ENCODE measurements around the gene C4orf17.
"Not testable (repeated sequence)": the region's sequence is repeated elsewhere in the genome, so short reads cannot be mapped to it uniquely, and the experiment has no call there.

Gene C4orf17
- long read RNA-seq, donor 1, result 0 reads
- long read RNA-seq, donor 2, result 0 reads
- long read RNA-seq, donor 3, result 0 reads
- long read RNA-seq, donor 4, result 0 reads
- long read RNA-seq, donor 5, result 0 reads
- long read RNA-seq, donor 6, result 0 reads
- long read RNA-seq, donor 7, result 0 reads
- long read RNA-seq, donor 8, result 0 reads

- no peak for DNase-seq
These were observed at the start of gene C4orf17 for GRCh38 chr4:99510721-99511120. TSS of gene C4orf17 (plus strand) at chr4:99511021. CDS start at chr4:99513082, 2,061 bp downstream.

- no peak for DNase-seq
These were observed 49.0 kb upstream of the C4orf17 start for GRCh38 chr4:99461623-99462401.

- peak; percentile 21 for DNase-seq
These were observed 47.9 kb upstream of the C4orf17 start for GRCh38 chr4:99462875-99463464.

- DNase-seq, result no peak
These were observed 47.3 kb upstream of the C4orf17 start for GRCh38 chr4:99463566-99463965.

- DNase-seq, result no peak
These were observed 42.9 kb upstream of the C4orf17 start for GRCh38 chr4:99467887-99468286.

- DNase-seq, result no peak
These were observed 41.9 kb upstream of the C4orf17 start for GRCh38 chr4:99468889-99469288.

- no peak for DNase-seq
These were observed 39.5 kb upstream of the C4orf17 start for GRCh38 chr4:99471349-99471748.

GRCh38 chr4:99471896-99472295 is 38.9 kb upstream of the C4orf17 start:
- no peak for DNase-seq

- no peak for DNase-seq
These were observed 37.7 kb upstream of the C4orf17 start for GRCh38 chr4:99473131-99473530.

GRCh38 chr4:99483636-99484035 is 27.2 kb upstream of the C4orf17 start:
- DNase-seq, result no peak

- no peak for DNase-seq
These were observed 25.6 kb upstream of the C4orf17 start for GRCh38 chr4:99485212-99485611.

- DNase-seq, result not testable (repeated sequence)
These were observed 24.2 kb upstream of the C4orf17 start for GRCh38 chr4:99486648-99487047.

- DNase-seq, result no peak
These were observed 20.5 kb upstream of the C4orf17 start for GRCh38 chr4:99490286-99490685.

GRCh38 chr4:99504804-99505502 is 5.9 kb upstream of the C4orf17 start:
- no peak for DNase-seq

GRCh38 chr4:99506781-99507180 is 4.0 kb upstream of the C4orf17 start:
- no peak for DNase-seq

GRCh38 chr4:99507349-99507748 is 3.5 kb upstream of the C4orf17 start:
- no peak for DNase-seq

GRCh38 chr4:99507762-99508161 is 3.1 kb upstream of the C4orf17 start:
- DNase-seq, result no peak

- DNase-seq, result no peak
These were observed 7.9 kb downstream of the C4orf17 start for GRCh38 chr4:99518601-99519295.

- no peak for DNase-seq
These were observed 18.4 kb downstream of the C4orf17 start for GRCh38 chr4:99529228-99529627.

GRCh38 chr4:99529956-99530355 is 19.1 kb downstream of the C4orf17 start:
- DNase-seq, result no peak

- DNase-seq, result not testable (repeated sequence)
These were observed 23.9 kb downstream of the C4orf17 start for GRCh38 chr4:99534699-99535098.

GRCh38 chr4:99536271-99536670 is 25.4 kb downstream of the C4orf17 start:
- no peak for DNase-seq
